GM19467 (cell line): ENCODE data around the gene SLBP.

Source experiments
- ATAC-seq: cut with Tn5 transposase; IDR thresholded peaks from one replicate; pipeline ENCODE4 v1.9.1; 2021; ENCODE audit warnings: mild to moderate bottlenecking, moderate library complexity; ENCODE audit not compliant: unreplicated experiment

Gene SLBP

DNA sequence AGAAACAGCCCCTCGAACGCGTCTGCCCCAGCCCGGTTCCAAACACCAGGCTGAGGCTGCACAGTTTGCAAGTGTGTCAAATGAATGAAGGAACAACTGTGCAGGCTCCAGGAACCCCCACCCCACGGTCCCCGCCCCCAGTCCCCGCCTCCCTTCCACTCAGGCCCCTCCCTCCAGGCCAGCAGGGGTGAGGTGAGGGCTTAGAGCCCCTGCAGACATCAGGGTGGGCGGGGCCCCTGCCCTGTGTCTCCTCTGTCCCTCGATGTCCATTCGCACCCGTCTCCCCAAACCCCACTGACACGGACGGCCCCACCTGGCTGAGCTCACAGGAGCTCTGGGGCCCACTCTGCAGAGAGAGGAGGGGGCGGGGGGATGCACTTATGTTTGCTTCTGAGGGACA lies 37.7 kb upstream of the SLBP start:
- no peak for ATAC-seq

DNA sequence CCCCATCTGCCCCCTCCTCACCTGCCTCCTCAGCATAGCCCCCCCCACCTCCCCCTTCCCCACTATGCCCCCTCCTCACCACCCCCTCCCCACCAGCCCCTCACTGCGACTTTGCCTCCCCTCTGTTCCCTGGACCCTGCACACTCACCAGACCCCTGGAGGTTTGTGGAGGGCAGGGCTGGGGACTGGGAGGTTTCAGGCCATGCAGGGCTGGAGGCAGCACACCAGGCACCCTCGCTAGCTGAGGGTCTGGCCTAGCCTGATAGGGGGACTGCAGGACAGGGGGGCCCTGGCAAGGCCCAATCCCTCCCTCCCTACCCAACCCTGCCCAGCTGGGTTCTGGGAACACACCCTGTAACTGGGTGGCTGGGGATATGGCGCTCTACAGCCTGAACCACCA lies 37.3 kb upstream of the SLBP start:
- no peak for ATAC-seq

DNA sequence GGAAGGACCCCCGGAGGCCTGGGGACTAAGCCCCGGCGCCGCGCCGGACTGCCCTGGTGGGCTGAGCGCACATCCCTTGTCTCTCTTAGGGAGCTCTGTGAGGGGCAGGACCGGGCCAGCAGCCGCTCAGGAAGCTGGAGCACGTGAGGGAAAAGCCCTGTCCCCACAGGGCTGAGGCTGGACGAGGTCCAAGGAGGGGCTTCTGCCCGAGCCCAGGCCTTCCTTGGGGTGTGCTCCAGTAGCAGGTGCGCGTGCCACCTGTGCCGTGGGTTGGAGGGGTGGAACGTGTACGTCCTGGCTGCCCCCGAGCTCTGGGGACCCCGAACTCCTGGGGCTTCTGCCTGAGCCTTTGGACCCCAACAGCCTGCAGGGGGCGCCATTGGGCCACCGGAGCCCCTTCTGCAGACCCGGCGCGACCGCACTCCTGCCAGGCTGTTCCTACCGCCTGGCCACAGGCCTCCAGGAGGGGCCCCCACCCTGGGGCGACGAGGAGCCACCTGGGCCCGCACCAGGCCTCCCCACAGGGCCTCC lies 36.4 kb upstream of the SLBP start:
- no peak for ATAC-seq

DNA sequence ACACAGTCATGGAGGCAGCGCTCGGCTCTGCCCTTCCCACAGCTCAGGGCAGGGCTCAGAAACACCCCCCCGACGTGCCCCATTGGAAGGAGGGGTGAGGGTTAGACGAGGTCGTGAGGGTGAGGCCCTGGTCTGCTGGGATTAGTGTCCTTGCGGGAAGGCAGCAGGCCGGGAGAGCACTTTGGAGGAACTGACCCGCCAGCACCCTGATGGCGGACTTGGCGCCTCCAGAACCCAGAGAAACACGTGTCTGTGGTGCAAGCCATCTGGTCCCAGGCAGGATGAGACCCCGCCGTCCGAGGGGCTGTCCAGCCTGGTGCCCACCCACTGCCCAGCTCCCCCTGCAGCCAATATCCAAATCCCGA lies 35.5 kb upstream of the SLBP start:
- no peak for ATAC-seq

DNA sequence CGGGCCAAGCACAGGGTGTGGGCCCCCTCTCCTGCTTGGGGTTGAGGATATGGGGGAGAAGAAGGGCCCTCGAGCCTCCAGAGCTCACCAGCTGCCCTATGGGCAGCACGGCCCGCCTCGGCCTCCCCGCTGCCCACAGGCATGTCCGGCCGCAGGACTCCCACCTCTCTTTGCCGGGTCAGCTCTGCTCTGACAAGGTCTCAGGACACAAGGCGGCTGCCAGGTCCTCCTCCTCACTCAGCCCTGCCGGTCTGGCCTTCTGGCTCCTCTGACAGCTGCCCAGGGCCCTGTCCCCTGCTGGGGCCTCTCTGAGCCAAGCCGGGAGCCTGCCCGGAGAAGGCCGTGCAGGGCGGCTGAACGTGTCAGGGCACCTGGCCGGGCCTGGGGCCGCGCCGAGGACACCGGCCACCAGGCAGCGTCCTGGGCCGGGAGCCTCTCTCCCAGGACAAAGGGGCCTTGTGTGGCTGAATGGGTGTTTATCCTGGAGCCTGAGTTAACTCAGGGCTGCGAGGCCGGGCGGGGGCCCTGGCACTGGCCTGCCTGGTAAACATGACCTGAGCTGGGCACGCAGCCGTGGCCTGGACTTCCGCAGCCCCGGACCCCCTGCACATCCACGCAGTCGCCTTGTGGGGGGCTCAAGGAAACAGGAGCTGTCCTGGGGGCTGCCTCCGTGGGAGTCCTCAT lies 34.9 kb upstream of the SLBP start:
- ATAC-seq, result no peak

DNA sequence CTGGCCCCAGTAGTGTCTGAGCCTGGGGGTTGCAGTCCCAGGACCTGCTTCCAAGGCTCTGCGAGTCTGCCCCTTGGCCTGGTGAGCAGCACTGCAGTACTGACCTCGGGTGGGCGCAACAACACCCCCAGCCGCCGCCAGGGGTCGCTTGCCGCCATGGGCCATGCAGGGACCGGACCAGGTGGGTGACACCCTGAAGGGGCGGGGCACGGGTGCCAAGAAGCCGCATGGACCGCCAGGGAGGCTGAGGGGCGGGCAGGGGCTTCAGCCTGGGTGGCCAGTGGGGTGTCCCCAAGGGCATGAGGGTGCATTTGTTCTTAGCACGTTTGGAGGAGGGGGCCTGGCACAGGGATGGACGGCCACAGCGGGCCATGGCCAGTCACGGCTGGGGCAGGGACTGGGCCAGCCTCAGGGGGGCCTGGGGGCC lies 34.2 kb upstream of the SLBP start:
- no peak for ATAC-seq

DNA sequence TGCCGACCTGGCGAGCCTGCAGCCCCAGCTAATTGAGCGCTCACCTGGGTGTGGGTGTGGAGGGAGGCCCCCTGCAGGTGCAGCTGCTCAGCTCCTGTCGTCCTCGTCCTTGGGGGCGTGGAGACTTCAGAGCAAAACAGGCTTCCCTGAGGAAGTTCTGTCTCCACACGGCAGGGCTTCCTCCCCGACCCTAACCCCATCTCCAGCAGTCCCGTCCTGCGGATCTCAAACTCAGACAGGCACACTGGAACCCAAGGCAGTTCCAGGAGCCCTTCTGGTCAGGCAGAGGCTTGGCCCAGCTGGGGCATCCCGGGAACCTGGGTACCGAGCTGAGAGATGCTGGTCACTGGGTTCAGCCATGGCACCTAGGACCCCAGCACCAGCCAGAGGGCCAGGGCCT lies 33.6 kb upstream of the SLBP start:
- no peak for ATAC-seq

DNA sequence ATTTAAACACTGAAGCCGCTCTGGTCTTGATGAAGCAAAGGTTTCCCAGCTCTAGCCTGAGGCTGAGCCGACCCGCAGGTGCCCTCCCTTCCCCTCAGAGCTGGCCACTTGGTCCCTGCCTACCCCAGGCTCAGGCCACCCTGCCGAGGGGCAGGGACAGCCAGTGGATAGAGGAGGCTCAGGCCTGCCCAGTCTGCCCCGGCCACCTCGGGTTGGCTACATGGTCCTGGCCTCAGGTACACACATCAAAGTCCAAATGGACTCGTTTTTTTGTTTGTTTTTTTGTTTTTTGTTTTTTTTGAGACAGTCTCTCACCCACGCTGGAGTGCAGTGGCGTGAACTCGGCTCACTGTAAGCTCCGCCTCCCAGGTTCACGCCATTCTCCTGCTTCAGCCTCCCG lies 33.0 kb upstream of the SLBP start:
- ATAC-seq, result no peak

DNA sequence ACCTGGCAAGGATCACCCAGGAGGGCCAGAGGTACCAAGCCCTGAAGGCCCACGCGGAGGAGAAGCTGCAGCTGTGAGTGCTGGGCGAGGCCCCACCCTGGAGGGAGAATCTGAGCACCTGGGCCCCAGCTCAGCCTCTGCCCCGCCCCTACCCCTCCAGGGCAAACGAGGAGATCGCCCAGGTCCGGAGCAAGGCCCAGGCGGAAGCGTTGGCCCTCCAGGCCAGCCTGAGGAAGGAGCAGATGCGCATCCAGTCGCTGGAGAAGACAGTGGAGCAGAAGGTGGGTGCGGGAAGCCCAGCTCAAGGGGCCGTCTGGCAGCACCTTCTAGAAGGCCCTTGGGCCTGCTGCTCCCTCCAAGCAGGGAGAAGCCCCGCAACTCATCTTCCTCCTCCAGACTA lies 32.4 kb upstream of the SLBP start:
- no peak for ATAC-seq

DNA sequence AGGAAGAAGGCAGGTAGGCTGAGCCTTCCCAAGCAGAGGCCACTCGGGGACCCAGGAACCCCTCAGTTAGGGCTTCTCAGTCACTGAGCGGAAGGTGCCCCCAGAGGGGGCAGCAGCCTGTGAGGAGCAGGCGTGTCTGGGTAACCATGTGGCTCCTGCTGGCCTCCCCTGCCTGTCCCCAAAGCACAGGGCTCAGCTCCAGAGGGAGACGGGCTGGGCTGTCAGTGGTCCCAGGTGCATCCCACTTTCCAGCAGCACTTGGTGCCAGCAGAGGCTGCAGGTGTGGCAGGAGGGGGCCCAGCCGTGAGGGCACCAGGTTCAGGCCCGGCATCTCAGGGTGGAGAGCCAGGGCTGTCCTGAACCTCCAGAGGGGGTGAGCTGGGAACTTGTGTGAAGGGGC lies 31.9 kb upstream of the SLBP start:
- ATAC-seq, result no peak

DNA sequence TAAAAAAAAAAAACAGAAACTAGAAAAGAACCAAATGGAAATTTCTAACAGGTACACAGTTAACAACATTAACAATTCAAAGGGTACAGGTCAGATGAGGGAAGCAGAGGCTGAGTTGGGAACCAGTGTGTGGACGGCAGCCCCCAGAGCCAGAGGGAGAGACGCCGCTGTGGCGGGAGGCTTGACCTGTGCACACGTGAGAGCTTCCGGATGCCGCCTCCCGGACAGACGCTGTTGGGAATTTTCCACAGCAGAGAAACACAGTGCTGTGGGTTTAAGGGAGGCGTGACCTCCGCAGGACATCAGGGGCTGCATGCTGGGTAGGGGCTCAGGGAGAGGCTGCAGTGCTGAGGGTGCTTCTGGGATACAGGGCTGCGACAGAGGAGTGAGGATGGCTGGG lies 31.4 kb upstream of the SLBP start:
- no peak for ATAC-seq

DNA sequence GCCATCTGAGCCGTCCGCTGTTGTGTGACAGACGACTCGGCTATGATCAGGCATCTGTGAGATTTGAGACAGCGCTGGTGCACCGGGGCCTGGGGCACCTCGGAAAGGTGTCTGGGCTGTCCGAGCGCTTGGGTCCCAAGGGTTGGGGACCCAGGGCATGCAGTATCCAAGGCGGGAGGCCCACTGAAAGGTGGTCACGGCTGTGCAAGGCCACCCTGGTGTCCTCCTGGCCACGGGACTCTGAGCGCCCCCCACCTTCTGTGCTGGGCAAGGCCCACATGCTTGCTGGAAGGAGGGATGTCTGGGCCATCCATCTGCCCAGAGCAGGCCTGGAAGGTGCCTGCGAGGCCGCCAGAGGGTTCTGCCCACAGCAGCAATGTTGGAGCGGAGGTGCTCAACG lies 29.1 kb upstream of the SLBP start:
- no peak for ATAC-seq

DNA sequence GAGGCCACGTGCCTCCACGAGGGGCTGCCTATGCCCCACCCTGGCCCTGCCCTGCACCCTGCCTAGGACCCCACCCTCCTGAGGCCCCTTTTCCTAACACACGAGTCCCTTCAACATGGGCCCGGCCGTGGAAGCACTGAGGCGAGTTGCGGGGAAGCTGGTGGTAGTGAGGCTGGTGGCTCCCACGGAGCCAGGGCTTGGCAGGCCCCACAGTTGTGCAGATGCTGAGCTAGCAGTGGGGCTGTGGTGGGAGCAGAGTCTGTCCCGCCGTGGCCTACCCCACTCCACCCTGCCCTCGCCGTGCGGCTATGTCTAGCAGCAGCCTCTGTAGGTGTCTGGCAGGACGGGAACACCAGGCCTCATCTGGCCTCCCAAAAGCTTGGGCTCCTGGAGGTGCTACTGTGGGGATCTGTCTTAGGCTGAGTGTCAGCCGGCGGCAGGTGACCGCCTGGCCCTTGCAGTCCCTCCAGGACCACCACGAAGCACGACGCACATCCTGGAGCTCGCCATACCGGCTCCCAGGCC lies 28.0 kb upstream of the SLBP start:
- ATAC-seq, result no peak

DNA sequence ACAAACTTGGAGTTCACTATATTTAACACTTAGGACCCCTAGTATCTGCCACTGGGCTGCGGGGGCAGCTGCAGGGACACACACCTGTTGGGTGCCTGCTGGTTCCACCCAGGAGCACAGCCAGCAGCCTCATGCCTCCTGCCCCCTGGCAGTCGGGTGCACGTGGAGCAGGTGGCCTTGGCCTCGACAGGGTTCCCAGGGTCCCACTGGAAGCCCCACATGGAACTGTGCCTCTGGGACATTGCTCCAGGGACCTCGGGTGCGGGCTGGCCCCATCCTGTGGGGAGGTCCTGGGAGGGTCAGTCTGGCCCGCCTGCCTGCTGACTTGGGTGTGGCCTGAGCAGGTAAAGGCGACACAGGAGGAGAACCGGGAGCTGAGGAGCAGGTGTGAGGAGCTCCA lies 27.2 kb upstream of the SLBP start:
- ATAC-seq, result no peak

DNA sequence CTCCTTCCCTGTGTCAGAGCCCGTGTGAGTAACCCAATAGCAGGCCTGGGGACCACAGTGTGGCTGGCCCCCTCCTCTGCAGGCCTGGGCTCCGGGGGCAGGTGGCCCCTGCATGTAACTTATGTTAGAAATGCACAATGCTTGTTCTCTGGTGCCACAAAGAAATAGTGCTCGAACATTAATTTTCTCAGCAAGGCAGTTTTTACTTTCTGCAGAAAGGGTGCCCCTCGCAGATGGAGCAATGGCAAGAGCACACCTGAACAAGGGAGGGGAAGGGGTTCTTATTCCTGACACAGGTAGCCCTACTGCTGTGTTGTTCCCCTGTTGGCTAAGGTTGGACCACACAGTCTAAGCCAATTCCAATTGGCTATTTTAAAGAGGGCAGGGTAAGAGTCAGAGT lies 26.3 kb upstream of the SLBP start:
- no peak for ATAC-seq

DNA sequence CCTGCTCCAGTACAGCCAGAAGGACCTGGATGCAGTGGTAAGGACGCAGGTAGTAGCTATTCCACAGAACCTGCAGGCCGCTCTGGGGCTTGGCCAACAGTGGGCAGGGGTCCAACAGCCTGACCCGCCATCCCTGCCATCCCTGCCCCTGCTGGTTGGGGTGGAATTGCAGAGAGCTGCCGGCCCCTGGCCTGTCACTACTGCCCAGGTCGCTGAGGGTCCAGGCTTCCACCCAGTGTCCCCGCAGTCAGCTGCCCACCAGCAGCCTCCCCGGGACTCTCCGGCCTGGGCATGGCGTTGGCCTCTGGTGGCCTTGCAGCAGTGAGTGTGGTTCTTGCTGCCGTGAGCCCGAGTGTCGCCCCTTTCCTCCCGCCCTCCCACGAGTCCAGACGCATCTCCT lies 25.5 kb upstream of the SLBP start:
- ATAC-seq, result no peak

DNA sequence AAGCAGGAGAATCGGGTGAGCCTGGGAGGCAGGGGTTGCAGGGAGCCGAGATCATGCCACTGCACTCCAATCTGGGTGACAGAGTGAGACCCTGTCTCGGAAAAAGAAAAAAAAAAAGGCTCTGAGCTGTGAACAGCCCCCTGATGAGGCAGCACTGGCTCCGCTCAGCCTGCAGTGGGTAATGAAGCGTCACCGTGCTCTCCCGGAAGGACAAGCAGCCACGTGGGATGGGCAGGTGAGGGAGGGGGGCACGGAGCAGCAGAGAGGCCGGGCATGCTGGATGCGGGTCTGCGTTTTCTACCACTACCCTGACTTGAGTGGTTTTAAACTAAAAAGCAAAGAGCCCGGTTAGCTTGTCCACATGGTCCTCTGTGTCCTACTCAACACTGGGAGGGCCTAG lies 24.7 kb upstream of the SLBP start:
- no peak for ATAC-seq

DNA sequence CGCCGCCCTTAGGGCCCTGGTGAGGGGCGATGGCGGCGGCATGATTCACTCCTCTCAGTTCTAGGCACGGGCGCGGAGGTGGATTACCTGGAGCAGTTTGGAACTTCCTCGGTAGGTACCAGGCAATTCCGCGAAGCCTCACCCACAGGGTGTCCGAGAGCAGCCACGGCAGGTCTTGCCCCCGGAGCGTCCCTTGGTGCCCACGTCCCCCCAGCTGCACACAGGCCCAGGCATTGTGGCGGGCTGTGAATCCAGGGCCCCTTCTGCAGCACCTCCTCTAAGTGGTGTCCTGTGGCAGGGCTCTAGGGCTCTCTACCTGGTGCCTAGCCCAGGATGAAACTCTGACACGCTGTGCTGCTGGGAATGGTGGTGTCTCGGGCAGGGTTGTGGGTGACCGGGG lies 23.1 kb upstream of the SLBP start:
- no peak for ATAC-seq

DNA sequence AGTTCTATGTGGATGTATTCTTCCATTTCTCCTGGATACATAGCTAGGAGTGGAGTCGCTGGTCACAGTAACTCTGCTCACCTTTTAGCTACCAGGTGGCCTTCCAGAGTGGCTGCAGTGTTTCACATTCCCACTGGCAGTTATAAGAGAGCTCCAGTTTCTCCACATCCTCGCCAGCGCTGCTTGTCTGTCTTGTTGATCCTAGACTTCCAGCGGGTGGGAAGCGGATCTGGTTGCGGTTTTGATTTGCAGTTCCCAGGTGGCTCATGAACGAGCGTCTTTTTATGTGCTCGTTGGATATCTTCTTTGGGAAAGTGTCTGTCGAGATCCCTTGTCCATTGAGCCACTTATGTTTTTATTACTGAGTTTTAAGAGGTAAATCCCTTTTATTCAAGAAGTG lies 20.8 kb upstream of the SLBP start:
- ATAC-seq, result no peak

DNA sequence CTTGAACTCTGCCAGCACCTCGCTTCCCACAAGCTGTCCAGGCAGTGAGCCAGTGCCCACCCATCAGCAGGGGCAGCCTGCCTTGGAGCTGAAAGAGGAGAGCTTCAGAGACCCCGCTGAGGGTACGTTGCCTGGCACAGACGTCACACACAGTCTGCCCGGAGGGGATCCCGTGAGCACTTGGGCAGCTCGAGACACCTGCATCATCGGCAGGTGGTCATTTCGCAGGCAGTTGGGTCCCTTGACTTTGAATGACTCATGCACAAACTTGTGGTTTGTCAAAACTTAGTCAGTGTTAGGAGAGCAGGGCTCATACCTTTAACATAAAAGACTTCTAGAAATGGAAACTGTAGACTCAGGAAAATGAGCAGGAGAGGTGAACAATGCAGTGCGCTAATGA lies 19.1 kb upstream of the SLBP start:
- ATAC-seq, result no peak

DNA sequence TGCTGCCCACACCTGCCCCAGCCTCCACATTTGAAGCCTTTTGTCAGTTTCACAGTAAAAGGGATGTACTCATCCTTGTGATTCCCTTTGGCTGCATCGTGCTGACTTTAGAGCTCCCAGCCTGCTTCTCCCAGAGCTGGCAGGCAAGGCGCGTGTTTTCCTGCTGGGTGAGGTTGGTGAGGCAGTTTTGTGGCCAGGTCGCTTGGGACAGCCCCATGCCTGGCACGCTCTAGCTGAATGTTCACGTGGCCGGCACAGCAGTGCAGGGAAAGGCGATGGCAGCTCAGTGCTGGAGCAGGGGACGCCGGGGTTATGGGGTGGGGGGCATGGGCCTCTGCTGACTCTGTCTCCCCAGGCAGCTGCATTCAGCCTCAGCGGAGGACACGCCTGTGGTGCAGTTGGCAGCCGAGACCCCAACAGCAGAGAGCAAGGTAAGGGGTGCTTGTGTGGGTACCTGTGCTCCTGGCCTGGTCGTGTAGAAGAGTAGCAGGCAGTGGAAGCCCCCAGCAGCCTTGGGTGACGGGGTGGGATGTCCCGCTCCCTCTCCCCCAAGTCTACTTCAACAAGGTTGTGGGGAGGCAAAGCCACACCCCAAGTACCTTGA lies 18.5 kb upstream of the SLBP start:
- ATAC-seq, result no peak

DNA sequence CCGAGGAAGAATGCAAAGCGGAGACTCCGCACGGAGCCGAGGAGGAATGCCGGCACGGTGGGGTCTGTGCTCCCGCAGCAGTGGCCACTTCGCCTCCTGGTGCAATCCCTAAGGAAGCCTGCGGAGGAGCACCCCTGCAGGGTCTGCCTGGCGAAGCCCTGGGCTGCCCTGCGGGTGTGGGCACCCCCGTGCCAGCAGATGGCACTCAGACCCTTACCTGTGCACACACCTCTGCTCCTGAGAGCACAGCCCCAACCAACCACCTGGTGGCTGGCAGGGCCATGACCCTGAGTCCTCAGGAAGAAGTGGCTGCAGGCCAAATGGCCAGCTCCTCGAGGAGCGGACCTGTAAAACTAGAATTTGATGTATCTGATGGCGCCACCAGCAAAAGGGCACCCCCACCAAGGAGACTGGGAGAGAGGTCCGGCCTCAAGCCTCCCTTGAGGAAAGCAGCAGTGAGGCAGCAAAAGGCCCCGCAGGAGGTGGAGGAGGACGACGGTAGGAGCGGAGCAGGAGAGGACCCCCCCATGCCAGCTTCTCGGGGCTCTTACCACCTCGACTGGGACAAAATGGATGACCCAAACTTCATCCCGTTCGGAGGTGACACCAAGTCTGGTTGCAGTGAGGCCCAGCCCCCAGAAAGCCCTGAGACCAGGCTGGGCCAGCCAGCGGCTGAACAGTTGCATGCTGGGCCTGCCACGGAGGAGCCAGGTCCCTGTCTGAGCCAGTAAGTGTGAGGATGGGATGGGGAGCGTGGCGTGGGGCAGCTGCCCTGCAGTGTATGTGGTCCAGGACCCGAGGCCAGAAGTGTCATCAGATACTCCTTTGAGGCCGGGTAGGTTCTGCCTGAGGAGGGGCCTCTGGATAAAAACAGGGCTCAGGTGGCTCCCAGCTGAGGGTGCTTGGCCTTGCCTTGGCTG lies 16.2 kb upstream of the SLBP start:
- no peak for ATAC-seq
